DND-41 (cell line): ENCODE data around the gene PKN3.
"Not testable (repeated sequence)": the region's sequence is repeated elsewhere in the genome, so short reads cannot be mapped to it uniquely, and the experiment has no call there.

Source experiments
- ATAC-seq: fragments of 200-7000 bp; cut with Tn5 transposase; 3 replicates; pipeline ENCODE4 v1.9.1; 2021; ENCODE audit warnings: low read depth; ENCODE audit not compliant: insufficient read depth
- DNase-seq: peaks from one replicate; pipeline ENCODE4 v3.0.0-alpha.2; 2020
- H2AFZ ChIP-seq: 2 replicates; pipeline ENCODE4 v1.6.0; 2012; ENCODE audit warnings: low read depth, low read length
- H3K27ac ChIP-seq: 2 replicates; pipeline ENCODE4 v1.5.1; 2012; ENCODE audit warnings: low read length, inconsistent platforms
- H3K27me3 ChIP-seq: fragments of 200-600 bp; sonication (generic); 2 replicates; pipeline ENCODE4 v1.6.0; 2012; ENCODE audit warnings: low read length, mild to moderate bottlenecking, inconsistent platforms; ENCODE audit not compliant: insufficient read depth, poor library complexity
- H3K36me3 ChIP-seq: 2 replicates; pipeline ENCODE4 v1.5.1; 2012; ENCODE audit warnings: low read length, inconsistent platforms; ENCODE audit not compliant: insufficient read depth
- H3K4me1 ChIP-seq: 2 replicates; pipeline ENCODE4 v1.5.1; 2012; ENCODE audit warnings: mild to moderate bottlenecking, low read length; ENCODE audit not compliant: insufficient read depth
- H3K4me2 ChIP-seq: 2 replicates; pipeline ENCODE4 v1.6.0; 2012; ENCODE audit warnings: mild to moderate bottlenecking, moderate library complexity, low read length, inconsistent platforms; ENCODE audit not compliant: insufficient read depth
- H3K4me3 ChIP-seq, 2 experiments: fragments of 200-600 bp in 1 of 2; shearing (Covaris generic) in 1 of 2; 2 replicates each; pipeline ENCODE4 v1.5.1; 2012 to 2016; ENCODE audit warnings: inconsistent platforms in 2 of 2, low read length in 2 of 2, mild to moderate bottlenecking in 2 of 2, low read depth in 1 of 2, moderate library complexity in 1 of 2
- H3K79me2 ChIP-seq: 2 replicates; pipeline ENCODE4 v1.6.0; 2012; ENCODE audit warnings: low read length, inconsistent platforms; ENCODE audit not compliant: insufficient read depth
- H3K9ac ChIP-seq: 2 replicates; pipeline ENCODE4 v1.6.0; 2012; ENCODE audit warnings: low read depth, mild to moderate bottlenecking, inconsistent platforms, low read length, moderate library complexity
- H3K9me3 ChIP-seq: 2 replicates; pipeline ENCODE4 v1.5.1; 2012; ENCODE audit warnings: low read length, moderate library complexity, mild to moderate bottlenecking, inconsistent platforms; ENCODE audit not compliant: insufficient read depth, severe bottlenecking
- H4K20me1 ChIP-seq: 2 replicates; pipeline ENCODE4 v1.6.0; 2012; ENCODE audit warnings: low read length; ENCODE audit not compliant: insufficient read depth
- EZH2 ChIP-seq: IDR thresholded peaks from 3 replicates; pipeline ENCODE4 v1.6.1; 2012; ENCODE audit warnings: borderline replicate concordance, low read depth, mild to moderate bottlenecking, moderate library complexity, low read length, inconsistent platforms; ENCODE audit not compliant: severe bottlenecking
- TF ChIP-seq, protein P1 (sequence below): IDR thresholded peaks from 2 replicates; pipeline ENCODE4 v1.5.1; 2012; ENCODE audit warnings: borderline replicate concordance, low read length, moderate library complexity, mild to moderate bottlenecking; ENCODE audit not compliant: poor library complexity, severe bottlenecking; ENCODE audit errors: extremely low read depth

The PKN3 gene

DNA sequence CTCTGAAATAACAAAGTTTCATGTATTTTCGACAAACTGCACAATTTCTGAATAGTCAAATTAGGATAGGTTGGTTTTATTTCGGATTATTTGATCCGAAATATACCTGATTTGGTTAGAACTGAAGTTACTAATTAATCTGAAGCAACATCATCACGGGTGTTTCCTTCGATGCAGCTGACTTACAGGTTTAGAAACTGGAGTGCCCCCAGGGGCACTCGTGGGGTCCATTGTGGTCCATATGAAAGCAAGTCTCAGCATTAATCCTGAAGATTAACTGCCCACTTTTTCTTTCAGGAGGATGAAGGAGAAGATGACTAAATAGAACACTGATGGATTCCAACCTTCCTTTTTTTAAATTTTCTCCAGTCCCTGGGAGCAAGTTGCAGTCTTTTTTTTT lies 8.0 kb upstream of the PKN3 start:
- Histone ChIP-seq H3K27ac (no peak overlapping the region), H3K9me3 (no peaks in the 10 kb centered on the region), H4K20me1 (peaks cover 35% of the 10 kb centered on the region), H2AFZ (no peak overlapping the region), H3K79me2 (peaks cover 37% of the 10 kb centered on the region), H3K9ac (no peak overlapping the region), H3K4me2 (no peak overlapping the region), H3K36me3 (peaks cover 61% of the 10 kb centered on the region), H3K4me1 (peaks cover 23% of the 10 kb centered on the region), H3K4me3 (no peak overlapping the region), H3K27me3 (no peaks in the 10 kb centered on the region)
- no peak for DNase-seq
- ATAC-seq: no peak
- no peak for TF ChIP-seq EZH2
- TF ChIP-seq, protein P1, sequence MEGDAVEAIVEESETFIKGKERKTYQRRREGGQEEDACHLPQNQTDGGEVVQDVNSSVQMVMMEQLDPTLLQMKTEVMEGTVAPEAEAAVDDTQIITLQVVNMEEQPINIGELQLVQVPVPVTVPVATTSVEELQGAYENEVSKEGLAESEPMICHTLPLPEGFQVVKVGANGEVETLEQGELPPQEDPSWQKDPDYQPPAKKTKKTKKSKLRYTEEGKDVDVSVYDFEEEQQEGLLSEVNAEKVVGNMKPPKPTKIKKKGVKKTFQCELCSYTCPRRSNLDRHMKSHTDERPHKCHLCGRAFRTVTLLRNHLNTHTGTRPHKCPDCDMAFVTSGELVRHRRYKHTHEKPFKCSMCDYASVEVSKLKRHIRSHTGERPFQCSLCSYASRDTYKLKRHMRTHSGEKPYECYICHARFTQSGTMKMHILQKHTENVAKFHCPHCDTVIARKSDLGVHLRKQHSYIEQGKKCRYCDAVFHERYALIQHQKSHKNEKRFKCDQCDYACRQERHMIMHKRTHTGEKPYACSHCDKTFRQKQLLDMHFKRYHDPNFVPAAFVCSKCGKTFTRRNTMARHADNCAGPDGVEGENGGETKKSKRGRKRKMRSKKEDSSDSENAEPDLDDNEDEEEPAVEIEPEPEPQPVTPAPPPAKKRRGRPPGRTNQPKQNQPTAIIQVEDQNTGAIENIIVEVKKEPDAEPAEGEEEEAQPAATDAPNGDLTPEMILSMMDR: no peak

DNA sequence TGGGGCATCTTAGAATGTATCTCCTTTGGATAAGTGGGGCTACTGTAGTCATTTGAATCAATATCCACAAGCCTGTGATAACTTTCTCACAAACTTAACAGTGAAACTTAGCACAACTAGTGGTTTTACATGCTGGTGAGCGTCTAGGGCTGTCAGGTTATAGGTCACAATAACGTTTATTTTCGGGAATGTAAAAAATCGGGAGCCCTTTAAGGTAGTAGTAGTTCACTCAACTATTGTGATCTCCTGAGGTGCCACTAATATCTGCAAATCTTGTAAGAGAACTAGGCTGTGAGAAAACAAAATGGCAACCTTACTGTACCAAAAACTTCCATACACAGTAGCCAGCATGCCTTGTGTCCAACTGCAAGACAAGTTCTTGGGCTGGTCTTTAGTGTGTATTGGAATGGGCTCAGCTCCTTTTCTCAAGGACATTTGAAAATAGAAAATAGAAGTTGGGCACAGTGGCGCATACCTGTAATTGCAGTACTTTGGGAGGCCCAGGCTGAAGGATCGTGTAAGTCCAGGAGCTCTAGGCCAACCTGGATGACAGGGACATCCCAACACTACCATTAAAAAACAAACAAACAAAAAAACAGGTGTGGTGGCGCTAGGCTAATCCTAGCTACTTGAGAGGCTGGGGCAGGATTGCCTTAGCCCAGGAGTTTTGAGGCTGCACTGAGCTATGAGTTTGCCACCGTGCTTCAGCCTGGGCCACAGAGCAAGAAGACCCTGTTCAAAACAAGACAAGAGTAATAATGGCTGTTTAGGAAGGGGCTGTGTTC lies 5.2 kb upstream of the PKN3 start:
- TF ChIP-seq EZH2: no peak
- TF ChIP-seq, protein P1: no peak
- no peak for DNase-seq
- Histone ChIP-seq H4K20me1 (peaks cover 17% of the 10 kb centered on the region; the same call in 1 of the 2 replicates), H3K4me2 (no peak overlapping the region), H3K9ac (no peak overlapping the region), H3K9me3 (no peaks in the 10 kb centered on the region), H3K27ac (no peak overlapping the region), H3K79me2 (peaks cover 13% of the 10 kb centered on the region), H2AFZ (no peak overlapping the region), H3K4me1 (peaks cover 15% of the 10 kb centered on the region), H3K27me3 (no peaks in the 10 kb centered on the region), H3K36me3 (peaks cover 39% of the 10 kb centered on the region), H3K4me3 (no peak overlapping the region)
- peak; percentile 39 for ATAC-seq

DNA sequence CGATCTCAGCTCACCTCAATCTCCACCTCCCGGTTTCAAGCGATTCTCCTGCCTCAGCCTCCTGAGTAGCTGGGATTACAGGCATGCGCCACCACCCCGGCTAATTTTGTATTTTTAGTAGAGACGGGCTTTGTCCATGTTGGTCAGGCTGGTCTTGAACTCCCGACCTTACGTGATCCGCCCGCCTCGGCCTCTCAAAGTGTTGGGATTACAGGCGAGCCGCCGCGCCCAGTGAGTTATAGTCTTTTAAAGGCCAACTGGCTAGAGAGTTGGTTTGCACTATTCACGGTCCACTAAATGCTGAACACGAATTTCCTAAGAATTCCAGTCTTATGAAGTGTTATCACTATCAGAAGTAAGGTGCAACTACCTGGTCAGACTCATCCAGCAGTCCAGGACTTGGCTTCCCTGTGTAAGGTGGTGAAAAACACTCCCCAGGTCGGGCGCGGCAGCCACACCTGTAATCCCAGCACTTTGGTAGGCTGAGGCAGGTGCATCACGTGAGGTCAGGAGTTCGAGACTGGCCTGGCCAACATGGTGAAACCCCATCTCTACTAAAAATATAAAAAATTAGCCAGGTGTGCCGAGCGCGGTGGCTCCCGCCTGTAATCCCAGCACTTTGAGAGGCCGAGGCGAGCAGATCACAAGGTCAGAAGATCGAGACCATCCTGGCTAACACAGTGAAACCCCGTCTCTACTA lies 3.1 kb upstream of the PKN3 start:
- not testable (repeated sequence) for DNase-seq, H3K9me3 ChIP-seq, H3K4me3 ChIP-seq, H3K9ac ChIP-seq, H3K27me3 ChIP-seq, H3K27ac ChIP-seq, H2AFZ ChIP-seq, H4K20me1 ChIP-seq, H3K4me2 ChIP-seq, ATAC-seq
- Histone ChIP-seq H3K79me2 (peaks cover 11% of the 10 kb centered on the region), H3K36me3 (peaks cover 18% of the 10 kb centered on the region), H3K4me1 (peaks cover 21% of the 10 kb centered on the region)

DNA sequence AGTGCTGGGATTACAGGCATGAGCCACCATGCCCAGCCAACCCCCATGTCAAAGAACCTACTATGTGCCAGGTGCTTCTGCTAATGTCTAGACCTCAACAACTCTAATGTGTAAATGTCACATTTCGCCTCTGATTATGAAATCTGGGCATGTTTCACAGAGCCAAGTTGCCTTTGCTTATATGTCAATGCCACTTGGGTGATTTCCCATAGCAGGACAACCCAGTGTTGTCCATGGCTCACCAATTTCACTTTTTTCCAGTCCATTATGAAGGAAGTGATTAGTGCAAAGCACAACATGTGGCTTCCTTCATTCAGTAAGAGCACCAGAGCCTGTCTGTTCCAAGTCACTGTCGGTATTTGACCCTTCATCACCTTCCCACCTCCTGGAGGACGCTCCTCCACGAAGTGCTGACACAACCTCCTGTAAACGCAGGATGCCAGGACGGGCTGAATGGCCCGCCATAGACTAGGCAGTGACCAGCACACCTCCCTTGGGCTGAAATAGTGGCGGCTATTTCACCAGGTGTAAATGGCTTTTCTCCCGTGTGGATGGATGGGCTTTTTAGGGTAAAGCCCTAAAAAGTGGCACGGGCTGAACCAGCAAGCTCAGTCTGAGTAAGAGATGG lies 962 bp upstream of the PKN3 start:
- no peak overlapping the region for H2AFZ ChIP-seq
- peaks cover 11% of the 10 kb centered on the region for H3K79me2 ChIP-seq
- H3K27ac ChIP-seq: no peak overlapping the region
- DNase-seq (no peak), ATAC-seq (no peak)
- no peaks in the 10 kb centered on the region for H4K20me1 ChIP-seq
- no peak overlapping the region for H3K9ac ChIP-seq
- no peaks in the 10 kb centered on the region for H3K9me3 ChIP-seq
- no peak for TF ChIP-seq EZH2
- TF ChIP-seq, protein P1: no peak
- 0 out of 2 replicates have a peak overlapping the region, but pooled peaks have one; percentile 95 for H3K4me2 ChIP-seq
- H3K4me3 ChIP-seq: no peak overlapping the region
- no peaks in the 10 kb centered on the region for H3K27me3 ChIP-seq
- peaks cover 10% of the 10 kb centered on the region for H3K36me3 ChIP-seq
- peaks cover 21% of the 10 kb centered on the region for H3K4me1 ChIP-seq
